Stimulated activated naive B cell treated with anti-CD40 and anti-IgM and Interleukin-4, amounts not matched to agents 10 μg/mL and 1 μg/mL and 100 μg/mL, for 72 hours (primary cell): ENCODE data around the gene ST7.

ENCODE experiments used
- ATAC-seq, 2 donors: fragments of 150-1000 bp; cut with Tn5 transposase; replicated peaks; 2 replicates each; pipeline ENCODE4 v1.10.0; 2021; ENCODE audit warnings: moderate library complexity in 1 of 2
- DNase-seq: peaks from one replicate; pipeline ENCODE4 v3.0.0; 2021
- H3K27ac Mint-ChIP-seq: one replicate; pipeline ENCODE4 v1.8.0; 2022; ENCODE audit warnings: mild to moderate bottlenecking, mixed read lengths
- H3K27me3 Mint-ChIP-seq, 2 donors: one replicate each; pipeline ENCODE4 v1.8.0; 2022; ENCODE audit warnings: mixed read lengths in 2 of 2
- H3K36me3 Mint-ChIP-seq, 2 donors: one replicate each; pipeline ENCODE4 v1.8.0; 2022; ENCODE audit warnings: mixed read lengths in 2 of 2, mild to moderate bottlenecking in 1 of 2
- H3K4me1 Mint-ChIP-seq, 2 donors: one replicate each; pipeline ENCODE4 v1.8.0; 2022; ENCODE audit warnings: mixed read lengths in 2 of 2, mild to moderate bottlenecking in 1 of 2
- H3K4me3 Mint-ChIP-seq, 2 donors: one replicate each; pipeline ENCODE4 v1.8.0; 2022; ENCODE audit warnings: mild to moderate bottlenecking in 2 of 2, mixed read lengths in 2 of 2, moderate library complexity in 1 of 2
- H3K9me3 Mint-ChIP-seq, 2 donors: one replicate each; pipeline ENCODE4 v1.8.0; 2022; ENCODE audit warnings: mixed read lengths in 2 of 2, mild to moderate bottlenecking in 1 of 2

The ST7 gene

DNA sequence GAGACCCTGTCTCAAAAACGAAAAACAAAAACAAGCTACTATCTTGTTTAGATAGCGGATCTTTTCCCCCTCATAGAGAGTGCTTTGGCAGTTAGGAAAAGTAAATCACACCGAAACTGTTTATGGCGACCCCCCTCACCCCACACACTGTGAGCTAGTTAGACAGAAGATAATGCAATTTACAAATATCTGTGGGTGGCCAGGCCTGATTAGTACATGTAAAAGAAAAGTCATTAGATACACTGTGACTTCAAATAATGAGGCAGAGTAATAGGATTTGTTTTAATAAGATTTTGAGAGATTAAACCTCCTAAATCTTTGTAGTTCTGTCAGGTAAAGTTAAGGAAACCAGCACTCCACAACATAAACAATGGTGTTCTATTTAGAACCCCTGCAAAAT is 121.1 kb downstream of the ST7 start:
- H3K9me3 Mint-ChIP-seq, result peaks cover 0 to 3% of the 10 kb centered on the region in 2 donors

DNA sequence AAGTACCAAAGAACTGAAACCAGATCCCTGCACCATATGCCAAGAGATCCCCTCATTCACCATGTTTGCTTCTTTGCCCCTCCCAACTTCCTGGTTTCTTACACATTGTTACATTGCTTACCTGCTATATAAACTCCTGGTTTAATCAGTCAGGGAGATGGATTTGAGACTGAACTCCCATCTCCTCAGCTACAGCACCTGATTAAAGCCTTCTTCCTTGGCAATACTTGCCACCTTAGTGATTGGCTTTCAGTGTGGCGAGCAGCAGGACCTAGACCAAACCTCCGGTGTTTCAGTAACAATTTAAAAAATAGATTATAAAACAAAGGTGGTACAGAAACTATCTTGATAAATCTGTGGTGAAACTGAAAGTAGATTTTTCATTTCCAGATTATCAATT is 122.6 kb downstream of the ST7 start:
- H3K9me3 Mint-ChIP-seq, result peaks cover 0 to 3% of the 10 kb centered on the region in 2 donors
- no peak for DNase-seq
- H3K27me3 Mint-ChIP-seq, result no peaks in the 10 kb centered on the region
- peaks cover 0 to 5% of the 10 kb centered on the region in 2 donors for H3K4me1 Mint-ChIP-seq
- H3K4me3 Mint-ChIP-seq, result no peak overlapping the region
- H3K27ac Mint-ChIP-seq, result no peak overlapping the region
- ATAC-seq, result no peak
- peaks cover 2 to 3% of the 10 kb centered on the region in 2 donors for H3K36me3 Mint-ChIP-seq

More for the DNA sequence above, 121.1 kb downstream of the ST7 start:
- Mint-ChIP-seq H3K4me1 (peaks cover 0 to 5% of the 10 kb centered on the region in 2 donors), H3K4me3 (no peak overlapping the region), H3K36me3 (peaks cover 2 to 3% of the 10 kb centered on the region in 2 donors), H3K27me3 (no peaks in the 10 kb centered on the region), H3K27ac (no peak overlapping the region)
- DNase-seq, result no peak
- ATAC-seq, result no peak

DNA sequence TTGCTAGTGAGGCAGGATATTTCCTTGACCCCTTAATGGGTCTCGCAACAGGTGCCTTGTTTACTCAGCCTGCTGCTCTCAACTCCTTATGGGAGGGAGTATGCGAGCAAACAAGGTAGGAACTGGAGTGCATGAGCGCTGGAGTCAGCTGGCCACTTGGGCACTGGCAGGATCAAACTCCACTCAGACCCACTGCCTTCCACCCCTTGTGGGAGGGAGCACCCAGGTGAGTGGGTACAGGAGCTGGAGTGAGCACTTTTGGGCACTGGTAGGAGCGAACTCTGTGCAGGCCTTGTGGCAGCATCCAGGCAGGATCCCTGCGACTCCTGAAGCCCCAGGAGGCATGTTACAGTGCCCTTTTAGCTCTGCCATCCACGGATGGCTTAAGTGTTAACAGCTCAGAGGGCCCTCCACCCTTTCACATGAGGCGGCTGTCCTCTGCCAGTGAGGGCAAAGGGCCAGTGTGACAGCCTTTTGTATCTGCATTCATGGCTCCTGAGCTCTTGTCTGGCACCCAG is 123.2 kb downstream of the ST7 start:
- peaks cover 0 to 5% of the 10 kb centered on the region in 2 donors for H3K4me1 Mint-ChIP-seq
- no peaks in the 10 kb centered on the region for H3K27me3 Mint-ChIP-seq
- H3K4me3 Mint-ChIP-seq, result no peak overlapping the region
- no peak overlapping the region for H3K27ac Mint-ChIP-seq
- peaks cover 2 to 3% of the 10 kb centered on the region in 2 donors for H3K36me3 Mint-ChIP-seq
- ATAC-seq (no peak), DNase-seq (no peak)
- H3K9me3 Mint-ChIP-seq, result peaks cover 0 to 3% of the 10 kb centered on the region in 2 donors

DNA sequence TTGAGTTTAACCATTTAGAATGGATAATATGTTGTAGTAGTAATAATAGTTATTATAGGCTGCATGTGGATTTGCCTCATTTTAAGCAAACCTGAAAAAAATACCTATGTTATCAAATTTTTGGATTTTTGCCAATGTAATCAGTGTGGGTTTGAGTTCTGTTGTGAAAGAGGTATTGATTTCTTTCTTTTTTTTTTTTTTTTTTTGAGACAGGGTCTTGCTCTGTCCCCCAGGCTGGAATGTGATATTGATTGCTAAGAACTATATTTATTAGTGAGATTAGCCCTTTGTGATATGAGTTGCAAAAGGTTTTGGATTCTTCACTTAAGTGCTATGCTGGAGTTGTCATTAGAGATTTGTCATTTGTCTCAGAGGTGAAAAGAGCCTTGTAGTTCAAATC is 124.4 kb downstream of the ST7 start:
- H3K4me3 Mint-ChIP-seq, result no peak overlapping the region
- H3K27me3 Mint-ChIP-seq, result no peaks in the 10 kb centered on the region
- peaks cover 0 to 3% of the 10 kb centered on the region in 2 donors for H3K9me3 Mint-ChIP-seq
- peaks cover 2 to 3% of the 10 kb centered on the region in 2 donors for H3K36me3 Mint-ChIP-seq
- DNase-seq, result no peak
- ATAC-seq, result no peak
- peaks cover 0 to 3% of the 10 kb centered on the region in 2 donors for H3K4me1 Mint-ChIP-seq
- H3K27ac Mint-ChIP-seq, result no peak overlapping the region

DNA sequence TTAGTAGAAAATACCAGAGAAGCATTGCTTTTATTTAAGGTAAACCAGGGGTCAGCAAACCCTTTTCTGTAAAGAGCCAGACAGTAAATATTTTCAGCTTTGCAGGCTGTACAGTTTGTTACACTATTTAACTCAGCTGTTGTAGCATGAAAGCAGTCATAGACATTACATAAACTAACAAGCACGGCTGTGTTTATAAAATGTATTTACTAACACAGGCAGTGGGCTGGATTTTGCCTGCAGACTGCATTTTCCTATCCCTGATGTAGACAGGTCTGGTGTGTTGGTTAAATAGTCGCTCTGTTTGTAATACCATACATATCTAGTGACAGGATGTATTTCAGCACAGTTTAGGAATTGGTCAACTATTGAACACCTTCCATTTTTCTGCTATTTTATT is 129.3 kb downstream of the ST7 start:
- DNase-seq (no peak), ATAC-seq (no peak)
- Mint-ChIP-seq H3K9me3 (no peaks in the 10 kb centered on the region), H3K27me3 (no peaks in the 10 kb centered on the region), H3K4me1 (peaks cover 2 to 14% of the 10 kb centered on the region in 2 donors), H3K27ac (no peak overlapping the region), H3K36me3 (no peaks in the 10 kb centered on the region), H3K4me3 (no peak overlapping the region)

DNA sequence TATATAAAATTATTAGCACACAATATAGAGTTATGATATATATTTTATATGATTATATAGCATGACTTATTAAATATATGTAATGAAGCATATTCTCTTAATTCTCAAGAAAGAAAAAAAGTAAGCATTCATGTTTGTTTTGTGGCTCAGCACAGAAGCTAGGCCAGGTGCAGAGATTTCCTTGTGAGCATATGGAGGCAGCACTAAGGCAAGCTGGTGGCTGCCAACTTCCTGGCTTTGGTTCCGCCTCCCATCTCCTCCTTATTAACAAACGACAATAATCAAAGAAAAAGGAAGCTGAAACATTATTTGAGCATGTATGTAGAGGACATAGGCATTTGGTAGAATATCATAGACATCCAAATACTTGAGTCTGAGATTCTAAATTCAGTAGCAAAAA is 130.3 kb downstream of the ST7 start:
- DNase-seq (no peak), ATAC-seq (no peak)
- H3K9me3 Mint-ChIP-seq, result no peaks in the 10 kb centered on the region
- no peaks in the 10 kb centered on the region for H3K27me3 Mint-ChIP-seq
- H3K27ac Mint-ChIP-seq, result no peak overlapping the region
- H3K4me1 Mint-ChIP-seq, result peaks cover 6 to 18% of the 10 kb centered on the region in 2 donors
- no peak overlapping the region for H3K4me3 Mint-ChIP-seq
- no peaks in the 10 kb centered on the region for H3K36me3 Mint-ChIP-seq

DNA sequence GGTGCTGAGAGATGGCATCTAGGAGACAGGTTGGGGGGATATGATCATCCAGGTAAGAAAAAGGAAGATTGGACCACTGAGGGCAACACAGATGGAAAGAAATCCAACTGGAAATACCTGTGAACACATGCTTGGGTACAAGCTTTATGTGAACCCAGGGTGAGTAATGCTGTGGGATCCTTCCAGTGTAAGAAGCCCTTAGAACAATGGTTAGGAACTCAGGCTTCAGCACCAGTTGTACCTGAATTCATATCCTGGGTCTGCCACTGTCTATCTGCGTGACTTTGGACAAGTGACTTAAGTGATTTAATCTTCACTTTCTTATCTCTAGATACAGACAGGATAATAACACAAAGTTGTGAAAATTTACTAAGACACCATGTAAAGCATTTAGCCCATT is 131.0 kb downstream of the ST7 start:
- H3K4me1 Mint-ChIP-seq, result peaks cover 6 to 18% of the 10 kb centered on the region in 2 donors
- ATAC-seq, result no peak
- H3K27ac Mint-ChIP-seq, result no peak overlapping the region

DNA sequence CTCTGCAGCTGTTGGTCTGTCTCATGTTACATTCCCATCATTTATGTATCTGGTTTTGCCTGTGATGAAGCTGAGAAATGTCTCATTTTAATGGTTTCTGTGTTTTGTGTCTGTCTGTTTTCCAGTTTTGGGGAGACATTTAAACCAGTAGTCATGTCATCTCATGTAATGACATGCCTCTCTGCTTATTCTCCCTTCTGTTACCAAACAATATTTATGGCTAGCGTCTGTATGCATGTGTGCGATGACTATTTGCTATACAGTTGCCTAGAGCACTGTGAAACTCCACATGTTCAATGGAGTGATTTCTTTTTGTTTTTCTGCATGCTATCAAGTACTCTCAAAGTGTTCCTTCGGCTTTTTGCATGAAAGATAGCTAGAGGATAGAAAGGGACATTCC is 132.0 kb downstream of the ST7 start:
- ATAC-seq (no peak), DNase-seq (no peak)
- Mint-ChIP-seq H3K9me3 (no peaks in the 10 kb centered on the region), H3K36me3 (no peaks in the 10 kb centered on the region), H3K4me1 (peaks cover 6 to 18% of the 10 kb centered on the region in 2 donors), H3K27ac (no peak overlapping the region), H3K27me3 (no peaks in the 10 kb centered on the region), H3K4me3 (no peak overlapping the region)

More for the DNA sequence above, 131.0 kb downstream of the ST7 start:
- Mint-ChIP-seq H3K36me3 (no peaks in the 10 kb centered on the region), H3K4me3 (no peak overlapping the region), H3K9me3 (no peaks in the 10 kb centered on the region), H3K27me3 (no peaks in the 10 kb centered on the region)
- DNase-seq, result no peak

DNA sequence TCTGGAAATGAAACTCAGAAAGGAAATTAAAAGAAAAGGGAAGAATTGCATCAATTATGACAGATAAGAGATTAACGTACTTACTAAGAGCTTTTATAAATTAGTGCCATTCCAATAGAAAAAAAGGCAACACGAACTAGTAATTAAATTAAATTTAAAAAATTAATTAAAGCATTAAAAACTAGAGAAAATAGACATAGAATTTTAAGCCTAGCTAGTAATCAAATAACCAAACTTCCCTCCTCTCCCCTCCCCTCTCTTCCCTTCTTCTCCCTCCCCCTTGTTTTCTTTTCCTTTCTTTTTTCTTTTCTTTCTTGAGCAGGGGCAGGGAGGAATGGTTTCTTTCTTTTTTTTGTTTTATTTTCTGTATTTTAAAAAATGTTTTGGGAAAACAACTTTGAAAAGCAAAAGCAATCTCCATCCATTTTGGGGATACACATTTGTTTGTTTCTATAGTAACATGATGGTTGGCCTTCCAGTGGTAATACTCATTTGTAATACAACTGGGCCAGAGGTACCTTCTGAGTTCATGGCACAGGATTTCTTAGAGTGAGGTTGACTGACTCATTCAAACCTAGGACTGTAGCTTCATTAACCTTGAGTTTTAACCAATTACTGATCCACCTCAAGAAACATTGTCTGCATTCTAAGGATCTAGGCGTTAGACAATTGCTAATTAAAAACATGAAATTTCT is 132.6 kb downstream of the ST7 start:
- Mint-ChIP-seq H3K36me3 (no peaks in the 10 kb centered on the region), H3K4me1 (peaks cover 6 to 18% of the 10 kb centered on the region in 2 donors), H3K27me3 (peaks cover 0 to 3% of the 10 kb centered on the region in 2 donors), H3K4me3 (no peak overlapping the region), H3K27ac (no peak overlapping the region), H3K9me3 (no peaks in the 10 kb centered on the region)
- no peak for DNase-seq
- no peak for ATAC-seq

DNA sequence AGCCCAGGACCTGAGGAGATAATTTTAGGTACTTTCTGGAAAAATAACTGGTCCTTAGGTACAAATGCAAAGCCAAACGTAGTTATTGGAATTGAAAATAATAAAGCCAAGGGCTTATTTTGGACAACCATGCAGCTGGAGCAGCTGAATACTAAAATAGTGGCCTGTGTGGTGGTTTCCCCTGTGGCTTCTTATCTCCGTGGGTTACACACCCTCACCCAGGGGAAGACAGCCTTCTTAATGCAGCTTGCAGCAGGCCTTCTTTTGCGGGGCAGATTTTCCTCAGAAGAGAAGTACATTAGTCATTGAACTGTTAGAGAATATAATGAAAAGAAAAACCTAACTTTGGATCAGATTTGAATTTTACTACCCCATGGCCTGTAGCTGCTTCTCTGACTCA is 133.5 kb downstream of the ST7 start:
- Mint-ChIP-seq H3K4me3 (no peak overlapping the region), H3K27me3 (peaks cover 0 to 5% of the 10 kb centered on the region in 2 donors), H3K4me1 (peaks cover 6 to 18% of the 10 kb centered on the region in 2 donors), H3K27ac (no peak overlapping the region), H3K36me3 (no peaks in the 10 kb centered on the region), H3K9me3 (no peaks in the 10 kb centered on the region)
- no peak for DNase-seq
- peak; percentile 60 to 69 for ATAC-seq

DNA sequence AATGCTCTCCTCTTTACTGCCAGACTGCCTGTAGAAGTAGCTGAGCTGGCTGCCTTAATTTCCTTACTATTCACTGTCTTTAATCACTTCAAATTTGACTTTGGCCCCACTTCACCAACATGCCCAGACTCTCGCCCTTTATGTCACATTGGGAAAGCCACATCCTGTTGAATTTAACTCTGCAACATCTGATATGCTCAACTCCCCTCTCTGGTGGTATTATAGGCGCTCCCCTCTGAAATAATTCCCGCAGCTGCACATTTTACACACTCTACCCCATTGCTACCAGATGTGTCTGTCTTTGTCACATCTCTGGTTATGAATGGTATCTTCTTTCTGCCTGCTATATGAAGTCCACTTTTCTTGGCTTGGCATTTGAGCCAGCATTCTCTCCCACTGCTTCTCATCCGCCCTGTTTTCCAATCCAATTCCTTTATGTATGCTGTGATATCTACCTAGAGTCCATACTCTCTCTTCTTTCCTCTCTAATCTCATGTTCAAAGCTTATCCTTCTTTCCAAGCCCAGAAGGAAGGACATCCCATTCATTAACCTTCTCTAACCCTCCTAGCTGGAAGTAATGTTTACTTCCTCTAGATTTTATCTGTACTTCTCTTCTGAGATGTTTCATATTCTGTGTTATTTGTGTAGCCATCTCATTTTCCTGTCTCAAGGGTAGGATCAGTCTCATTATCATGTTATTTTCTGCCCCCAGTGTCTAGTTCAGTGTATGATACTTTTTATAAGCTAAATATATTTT is 134.5 kb downstream of the ST7 start:
- H3K27me3 Mint-ChIP-seq, result peaks cover 0 to 5% of the 10 kb centered on the region in 2 donors
- H3K9me3 Mint-ChIP-seq, result no peaks in the 10 kb centered on the region
- H3K4me1 Mint-ChIP-seq, result peaks cover 6 to 18% of the 10 kb centered on the region in 2 donors
- DNase-seq (no peak), ATAC-seq (no peak)
- H3K36me3 Mint-ChIP-seq, result no peaks in the 10 kb centered on the region
- no peak overlapping the region for H3K4me3 Mint-ChIP-seq
- no peak overlapping the region for H3K27ac Mint-ChIP-seq

DNA sequence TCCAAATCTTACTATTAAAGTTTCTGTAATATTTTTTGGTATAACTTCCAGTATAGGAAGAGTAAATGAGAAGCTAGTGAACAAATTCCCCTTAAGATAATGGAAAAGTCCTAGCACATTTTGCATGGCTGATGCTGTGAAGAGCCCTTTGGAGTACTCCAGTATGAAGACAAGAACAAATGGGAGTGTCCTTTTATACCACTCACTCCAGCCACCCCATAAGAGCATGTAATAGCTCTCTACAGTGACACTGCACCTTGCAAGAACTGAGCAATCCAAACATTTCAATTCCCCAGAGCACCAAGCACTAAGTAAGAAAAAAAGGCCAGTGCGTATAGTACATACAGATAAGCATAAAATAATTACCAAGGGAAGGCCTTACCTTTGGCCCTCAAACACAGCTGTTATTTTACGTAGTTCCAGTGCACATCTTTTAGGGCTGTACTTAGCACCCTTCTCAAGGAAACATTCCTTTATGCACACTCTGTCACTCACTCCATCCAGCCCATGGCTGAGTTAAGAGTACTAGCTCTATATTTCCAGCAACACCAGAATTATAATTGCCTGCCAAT is 135.4 kb downstream of the ST7 start:
- ATAC-seq (no peak), DNase-seq (no peak)
- Mint-ChIP-seq H3K4me1 (peaks cover 6 to 18% of the 10 kb centered on the region in 2 donors), H3K27ac (no peak overlapping the region), H3K36me3 (no peaks in the 10 kb centered on the region), H3K27me3 (peaks cover 0 to 5% of the 10 kb centered on the region in 2 donors), H3K4me3 (no peak overlapping the region), H3K9me3 (no peaks in the 10 kb centered on the region)

DNA sequence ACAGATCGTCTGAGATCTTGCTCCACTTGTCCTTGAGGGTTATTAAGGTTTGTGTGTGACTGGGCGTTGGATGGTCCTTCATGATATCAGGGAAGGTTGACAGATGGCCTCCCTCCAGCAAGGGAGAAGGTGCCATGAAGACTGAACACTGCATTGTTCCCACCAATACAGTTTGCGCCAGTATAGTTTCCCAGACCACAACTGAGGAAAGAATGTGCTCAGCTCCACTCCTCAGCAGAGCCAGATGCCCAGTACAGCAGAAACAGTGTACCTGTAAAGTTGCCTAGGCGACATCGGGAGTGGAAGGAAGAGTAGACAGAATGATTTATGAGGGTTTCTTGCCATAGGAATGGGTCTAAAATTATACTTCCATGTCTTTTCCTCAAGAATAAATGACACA is 137.5 kb downstream of the ST7 start:
- DNase-seq (no peak), ATAC-seq (no peak)
- no peaks in the 10 kb centered on the region for H3K9me3 Mint-ChIP-seq
- no peaks in the 10 kb centered on the region for H3K36me3 Mint-ChIP-seq
- H3K27me3 Mint-ChIP-seq, result peaks cover 0 to 5% of the 10 kb centered on the region in 2 donors
- H3K4me3 Mint-ChIP-seq, result no peak overlapping the region
- peaks cover 6 to 13% of the 10 kb centered on the region in 2 donors for H3K4me1 Mint-ChIP-seq
- no peak overlapping the region for H3K27ac Mint-ChIP-seq

DNA sequence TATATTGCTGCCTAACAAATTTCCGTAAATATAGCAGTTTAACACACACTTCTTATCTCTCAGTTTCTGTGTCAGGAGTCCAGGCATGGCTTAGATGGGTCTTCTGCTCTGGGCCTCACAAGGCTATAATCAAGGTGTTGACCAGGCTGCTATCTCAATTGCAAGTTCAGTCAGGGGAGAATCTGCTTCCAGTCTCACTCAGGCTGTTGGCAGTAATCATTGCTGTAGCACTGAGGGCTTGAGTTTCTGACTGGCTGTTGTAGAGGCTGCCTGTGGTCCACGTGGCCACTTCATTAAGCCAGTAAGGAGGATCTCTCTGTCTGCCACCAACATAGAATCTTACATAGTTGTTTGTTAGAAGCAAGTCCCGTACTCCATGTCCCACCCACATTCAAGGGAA is 138.4 kb downstream of the ST7 start:
- Mint-ChIP-seq H3K36me3 (no peaks in the 10 kb centered on the region), H3K9me3 (no peaks in the 10 kb centered on the region), H3K27me3 (peaks cover 0 to 5% of the 10 kb centered on the region in 2 donors), H3K4me1 (peaks cover 6 to 11% of the 10 kb centered on the region in 2 donors), H3K4me3 (no peak overlapping the region), H3K27ac (no peak overlapping the region)
- DNase-seq (no peak), ATAC-seq (no peak)
